NCI-H748 treated with DMSO at 0.1 percent for 48 hours (cell line): ENCODE measurements around the gene MYO5C.
A peak's percentile ranks its signal among the peaks of the same experiment; 100 is the strongest.
"Not testable (repeated sequence)": the region's sequence is repeated elsewhere in the genome, so short reads cannot be mapped to it uniquely, and the experiment has no call there.

Source experiments
- DNase-seq: peaks from one replicate; lab custom pipeline; 2025; lab: John Stamatoyannopoulos, UW

The MYO5C gene

DNA sequence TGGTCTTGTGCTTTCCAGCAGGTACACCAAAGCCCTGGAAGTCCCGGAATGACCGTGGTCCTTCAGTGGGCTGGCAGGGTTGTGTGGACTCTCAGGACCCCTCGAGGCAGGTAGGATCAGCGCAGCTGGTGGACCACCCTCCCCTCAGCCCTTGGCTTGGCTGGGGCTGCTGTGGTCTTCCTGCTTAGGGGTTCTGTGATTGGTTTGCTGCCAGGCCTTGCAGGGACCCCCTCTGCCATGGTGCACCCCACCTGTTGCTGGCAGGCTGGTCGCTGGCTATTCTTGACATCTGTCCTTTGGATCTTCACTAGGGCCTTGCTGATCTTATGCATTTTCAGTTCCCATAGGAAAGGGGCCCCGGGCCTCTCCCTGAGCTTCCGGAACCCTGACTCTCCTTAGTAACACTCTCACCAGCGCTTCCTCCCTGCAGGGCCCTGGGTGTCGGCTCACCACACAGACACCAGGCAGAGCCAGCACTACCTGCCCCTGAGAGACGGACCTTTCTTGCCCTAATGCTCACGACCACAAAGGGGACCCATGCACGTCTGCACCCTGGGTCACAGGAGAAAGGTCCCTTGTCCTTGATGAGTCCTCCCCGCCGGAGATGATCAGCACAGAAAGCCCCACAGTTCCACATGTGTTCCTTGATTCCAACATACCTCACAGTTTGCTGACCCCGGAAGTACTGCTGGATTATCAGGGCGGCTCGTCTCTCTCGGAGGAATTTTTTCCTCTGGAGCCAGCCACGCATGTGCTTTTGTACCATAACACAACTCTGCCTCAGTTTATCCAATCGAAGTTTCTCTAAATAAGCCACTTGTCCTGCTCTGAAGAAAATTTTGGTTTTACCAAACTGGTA is 51.7 kb downstream of the MYO5C start:
- DNase-seq: no peak

DNA sequence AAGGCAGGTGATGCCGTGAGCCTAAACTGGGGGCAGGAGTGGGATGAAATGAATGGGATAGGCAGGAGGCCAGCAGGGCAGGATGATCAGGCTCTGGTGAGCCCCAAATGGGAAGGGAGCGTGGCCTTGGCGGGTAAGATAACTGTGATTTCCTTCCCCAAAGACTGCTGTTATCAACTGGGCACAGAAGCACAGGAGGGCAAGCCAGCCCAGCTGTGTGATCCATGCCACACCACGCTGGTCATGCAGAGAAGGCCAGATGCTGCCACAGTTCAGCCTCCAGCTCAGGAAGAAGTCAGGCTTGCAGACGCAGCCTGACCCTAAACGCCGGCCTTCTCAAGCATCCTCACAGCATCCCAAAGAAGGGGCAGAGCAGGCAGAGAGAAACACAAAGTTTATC is 52.3 kb downstream of the MYO5C start:
- DNase-seq: no peak

GRCh38 chr15:52241489-52241888 is 54.1 kb downstream of the MYO5C start:
- DNase-seq: no peak

GRCh38 chr15:52240166-52240565 is 55.4 kb downstream of the MYO5C start:
- no peak for DNase-seq

GRCh38 chr15:52238989-52239525 is 56.5 kb downstream of the MYO5C start:
- not testable (repeated sequence) for DNase-seq

DNA sequence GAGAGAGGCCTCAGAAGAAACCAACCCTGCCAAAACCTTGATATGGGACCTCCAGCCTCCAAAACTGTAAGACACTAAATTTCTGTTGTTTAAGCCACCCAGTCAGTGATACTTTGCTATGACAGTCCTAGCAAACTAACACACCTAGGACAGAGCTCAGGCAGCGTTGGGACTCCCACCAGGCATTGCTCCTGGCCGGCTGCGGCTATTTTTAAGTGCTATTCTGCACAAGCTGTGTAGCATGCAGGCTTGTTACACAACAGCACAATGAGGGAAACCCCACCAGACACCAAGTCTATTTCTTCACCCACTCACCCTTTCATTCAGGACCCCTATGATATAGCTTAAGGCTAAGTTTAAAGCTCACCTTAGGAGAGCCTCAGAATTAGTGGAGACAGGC is 57.5 kb downstream of the MYO5C start:
- DNase-seq: no peak

GRCh38 chr15:52236013-52236412 is 59.6 kb downstream of the MYO5C start:
- no peak for DNase-seq

DNA sequence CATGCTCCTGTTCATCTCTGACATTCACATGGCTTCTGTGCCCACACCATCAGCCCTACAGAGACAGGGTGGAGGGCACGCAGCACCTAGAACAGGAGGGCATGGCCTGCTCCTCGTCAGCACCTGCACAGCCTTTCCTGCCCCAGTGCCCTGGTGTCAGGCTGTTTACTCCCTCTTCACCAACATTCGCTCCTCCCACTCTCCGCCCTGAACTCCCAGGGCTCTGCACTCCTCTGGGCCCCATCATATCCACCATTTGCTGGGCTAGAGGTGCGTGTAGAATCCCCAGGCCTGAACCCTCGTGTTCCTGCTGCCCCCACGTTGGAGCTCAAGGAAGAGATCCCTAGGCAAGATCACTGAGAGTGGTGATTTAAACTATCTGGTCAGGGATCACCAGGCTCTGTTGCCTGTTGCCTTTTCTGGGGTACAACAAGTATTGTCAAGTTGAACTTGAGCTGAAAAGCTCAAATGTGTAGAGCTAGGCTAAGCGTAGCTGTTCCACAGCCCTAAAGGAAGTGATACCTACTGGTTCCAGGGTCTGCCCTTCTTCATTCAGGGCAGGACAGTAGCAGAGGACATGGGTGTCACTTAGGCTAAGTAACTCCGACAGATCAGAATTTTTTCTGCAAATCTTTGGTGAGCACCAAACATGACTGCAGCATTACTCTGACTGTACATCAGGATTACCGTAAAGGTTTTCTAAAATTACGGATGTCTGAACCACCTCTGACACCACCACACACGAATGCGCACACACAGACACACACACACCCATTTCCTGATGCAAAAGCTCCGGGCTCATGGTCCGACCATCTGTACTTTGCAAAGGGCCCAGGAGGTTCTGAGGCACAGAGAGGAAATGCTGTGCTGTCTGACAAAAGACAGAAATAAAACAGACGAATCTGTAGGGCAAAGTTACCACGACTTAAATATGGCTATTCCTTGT is 60.7 kb downstream of the MYO5C start:
- DNase-seq: no peak

DNA sequence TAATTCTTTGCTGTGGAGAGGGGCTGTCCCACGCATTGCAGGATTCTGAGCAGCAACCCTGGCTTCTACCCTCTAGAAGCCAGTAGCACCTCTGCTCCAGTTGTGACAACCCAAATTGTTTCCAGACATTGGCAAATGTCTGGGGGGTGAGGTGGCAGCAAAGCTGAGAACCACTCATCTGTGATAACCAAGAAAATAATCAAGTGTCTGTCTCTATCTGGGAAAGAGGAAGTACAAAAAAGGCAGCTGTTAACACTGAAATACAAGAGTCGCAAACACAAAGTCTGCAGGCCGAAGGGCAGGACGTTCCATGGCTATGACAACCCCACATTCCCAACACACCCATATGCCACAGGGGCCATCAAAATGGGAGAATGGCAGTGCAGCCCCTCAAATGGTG is 62.2 kb downstream of the MYO5C start:
- DNase-seq: no peak

DNA sequence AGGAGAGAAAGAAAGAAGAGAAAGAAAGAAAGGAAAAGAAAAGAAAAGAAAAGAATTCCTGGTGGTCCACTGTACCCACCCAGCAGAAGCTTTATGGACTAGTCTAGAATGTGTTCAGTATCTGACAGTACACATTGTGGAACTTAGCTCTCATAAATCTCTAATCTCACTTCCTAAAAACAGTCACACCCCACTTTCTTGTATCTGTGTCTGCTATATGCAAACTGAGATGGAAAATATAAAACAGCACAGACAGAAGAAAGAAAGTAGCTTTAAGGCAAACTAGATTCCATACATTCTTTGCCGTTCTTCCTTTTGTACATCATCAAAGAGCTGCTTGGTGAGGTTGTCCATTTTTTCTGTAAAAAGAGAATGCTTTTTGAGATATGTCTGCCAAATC is 63.3 kb downstream of the MYO5C start:
- no peak for DNase-seq

- DNase-seq: no peak
These were observed 65.5 kb downstream of the MYO5C start for GRCh38 chr15:52230073-52230472.

- no peak for DNase-seq
These were observed 66.7 kb downstream of the MYO5C start for GRCh38 chr15:52228921-52229320.

DNA sequence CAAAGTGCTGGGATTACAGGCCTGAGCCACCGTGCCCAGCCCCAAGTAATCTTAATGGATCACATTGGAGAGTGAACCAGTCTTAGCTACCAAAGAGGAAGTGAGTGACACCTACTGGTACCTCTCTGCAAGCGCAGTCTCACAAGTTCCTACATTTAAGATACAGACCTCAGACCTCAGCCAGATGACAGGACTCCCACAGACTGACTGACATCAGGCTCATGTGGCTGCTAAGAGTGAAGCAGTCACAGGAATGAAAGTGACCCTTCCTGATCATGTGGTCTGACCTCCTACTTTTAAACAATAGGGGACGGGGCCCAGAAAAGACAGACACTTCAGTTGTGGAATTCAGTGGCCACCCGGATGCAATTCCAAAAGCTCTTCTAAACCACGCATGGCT is 68.1 kb downstream of the MYO5C start:
- DNase-seq: peak; percentile 10

DNA sequence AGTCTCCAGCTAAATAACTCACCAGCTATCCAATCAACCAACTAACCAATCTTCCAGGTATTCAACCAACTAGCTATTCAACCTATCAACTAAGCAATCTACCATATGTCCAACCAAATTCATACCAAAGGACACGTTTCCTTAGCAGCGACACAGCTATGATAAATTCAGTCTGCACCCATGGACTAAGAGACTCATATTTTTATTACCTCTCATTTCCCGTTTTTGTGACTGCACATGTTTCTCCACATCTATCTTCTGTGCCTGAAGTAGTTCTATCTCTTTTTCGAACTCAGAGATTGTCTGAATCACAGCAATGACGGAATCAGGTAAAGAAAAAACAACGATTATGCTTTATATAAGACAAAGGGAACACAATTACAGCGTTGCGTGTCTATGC is 70.4 kb downstream of the MYO5C start:
- no peak for DNase-seq

- no peak for DNase-seq
These were observed 71.4 kb downstream of the MYO5C start for GRCh38 chr15:52224211-52224610.

- DNase-seq: no peak
These were observed 73.9 kb downstream of the MYO5C start for GRCh38 chr15:52221730-52222129.

- DNase-seq: no peak
These were observed 74.5 kb downstream of the MYO5C start for GRCh38 chr15:52220937-52221660.

DNA sequence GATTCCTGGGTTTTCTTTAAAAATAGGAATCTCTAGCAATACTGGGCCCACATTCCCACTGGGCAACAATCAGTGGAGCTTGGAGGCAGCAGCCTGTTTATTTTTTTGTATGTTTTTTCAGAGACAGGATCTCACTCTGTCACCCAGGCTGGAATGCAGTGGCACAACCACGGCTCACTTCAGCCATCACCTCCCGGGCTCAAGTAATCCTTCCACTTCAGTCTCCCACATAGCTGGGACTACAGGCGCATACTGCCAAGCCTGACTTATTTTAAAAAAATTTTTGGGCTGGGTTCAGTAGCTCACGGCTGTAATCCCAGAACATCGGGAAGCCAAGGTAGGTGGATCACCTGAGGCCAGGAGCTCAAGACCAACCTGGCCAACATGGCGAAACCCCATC is 75.4 kb downstream of the MYO5C start:
- DNase-seq: no peak

DNA sequence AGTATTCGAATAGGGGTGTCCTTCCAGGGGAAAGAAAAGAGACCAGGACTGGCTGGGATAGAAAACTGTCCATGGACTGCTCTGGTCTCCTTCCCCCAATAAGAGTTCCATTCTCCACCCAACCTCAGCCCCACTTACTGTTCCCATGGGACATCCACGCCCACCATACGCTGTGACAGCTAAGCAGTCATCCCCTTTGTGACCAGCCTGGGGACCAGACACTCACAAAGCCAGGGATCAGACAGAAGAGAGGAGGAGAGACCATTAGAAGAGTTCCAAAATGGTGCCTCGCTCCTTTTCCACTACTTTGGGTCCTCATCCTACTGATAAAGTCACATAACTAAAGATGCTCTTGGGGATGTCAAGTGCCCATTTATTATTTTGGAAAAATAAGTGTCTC is 76.8 kb downstream of the MYO5C start:
- DNase-seq: no peak

GRCh38 chr15:52218371-52218770 is 77.2 kb downstream of the MYO5C start:
- no peak for DNase-seq

GRCh38 chr15:52217186-52217585 is 78.4 kb downstream of the MYO5C start:
- DNase-seq: no peak

DNA sequence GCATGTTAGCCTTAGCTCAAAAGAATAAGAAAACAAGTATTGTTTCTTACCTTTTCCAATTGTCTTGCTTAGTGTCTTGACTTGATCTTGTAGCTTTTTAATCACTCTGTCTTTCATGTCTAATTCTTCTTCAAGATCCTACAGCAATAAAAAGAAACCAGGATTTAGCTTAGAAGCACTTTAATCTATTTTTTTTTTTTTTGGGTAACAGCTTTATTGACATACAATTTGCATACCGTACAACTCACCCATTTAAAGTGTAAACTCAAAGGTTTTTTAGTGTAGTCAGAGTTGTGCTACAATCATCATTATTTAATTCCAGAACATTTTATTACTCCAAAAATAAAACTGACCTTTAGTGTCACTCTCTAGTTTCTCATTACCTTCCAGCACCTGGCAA is 81.1 kb downstream of the MYO5C start:
- no peak for DNase-seq
